ENCODE data around the gene FTO.

Gene FTO

DNA sequence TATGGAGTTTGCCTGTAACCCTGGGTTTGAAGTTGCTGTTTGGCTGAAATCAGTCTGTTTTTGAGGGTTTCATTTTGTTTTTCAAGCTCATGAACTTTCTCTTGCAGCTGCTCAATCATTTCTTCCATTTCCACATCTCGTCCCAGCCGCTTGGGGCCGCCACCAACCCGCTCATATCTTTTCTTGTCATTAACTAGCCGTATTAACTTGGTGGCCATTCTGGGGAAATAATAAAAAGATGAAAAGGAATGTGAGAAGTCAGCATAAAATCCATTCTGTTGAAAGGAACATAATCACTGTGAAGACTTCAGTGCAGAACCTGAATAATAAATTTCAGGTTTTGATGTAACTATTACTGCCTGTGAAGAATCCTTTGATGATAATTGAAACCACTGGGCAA lies 11.8 kb upstream of the FTO start:
- no peak for TF ChIP-seq POLR2AphosphoS5 (IDR thresholded peaks at IDR 0.05; ENCODE audit: low read depth, low read length)
- TF ChIP-seq, protein P1, sequence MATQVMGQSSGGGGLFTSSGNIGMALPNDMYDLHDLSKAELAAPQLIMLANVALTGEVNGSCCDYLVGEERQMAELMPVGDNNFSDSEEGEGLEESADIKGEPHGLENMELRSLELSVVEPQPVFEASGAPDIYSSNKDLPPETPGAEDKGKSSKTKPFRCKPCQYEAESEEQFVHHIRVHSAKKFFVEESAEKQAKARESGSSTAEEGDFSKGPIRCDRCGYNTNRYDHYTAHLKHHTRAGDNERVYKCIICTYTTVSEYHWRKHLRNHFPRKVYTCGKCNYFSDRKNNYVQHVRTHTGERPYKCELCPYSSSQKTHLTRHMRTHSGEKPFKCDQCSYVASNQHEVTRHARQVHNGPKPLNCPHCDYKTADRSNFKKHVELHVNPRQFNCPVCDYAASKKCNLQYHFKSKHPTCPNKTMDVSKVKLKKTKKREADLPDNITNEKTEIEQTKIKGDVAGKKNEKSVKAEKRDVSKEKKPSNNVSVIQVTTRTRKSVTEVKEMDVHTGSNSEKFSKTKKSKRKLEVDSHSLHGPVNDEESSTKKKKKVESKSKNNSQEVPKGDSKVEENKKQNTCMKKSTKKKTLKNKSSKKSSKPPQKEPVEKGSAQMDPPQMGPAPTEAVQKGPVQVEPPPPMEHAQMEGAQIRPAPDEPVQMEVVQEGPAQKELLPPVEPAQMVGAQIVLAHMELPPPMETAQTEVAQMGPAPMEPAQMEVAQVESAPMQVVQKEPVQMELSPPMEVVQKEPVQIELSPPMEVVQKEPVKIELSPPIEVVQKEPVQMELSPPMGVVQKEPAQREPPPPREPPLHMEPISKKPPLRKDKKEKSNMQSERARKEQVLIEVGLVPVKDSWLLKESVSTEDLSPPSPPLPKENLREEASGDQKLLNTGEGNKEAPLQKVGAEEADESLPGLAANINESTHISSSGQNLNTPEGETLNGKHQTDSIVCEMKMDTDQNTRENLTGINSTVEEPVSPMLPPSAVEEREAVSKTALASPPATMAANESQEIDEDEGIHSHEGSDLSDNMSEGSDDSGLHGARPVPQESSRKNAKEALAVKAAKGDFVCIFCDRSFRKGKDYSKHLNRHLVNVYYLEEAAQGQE (IDR thresholded peaks at IDR 0.05; ENCODE audit: insufficient read depth in 1 of 2, low read depth in 2 of 2, low read length in 2 of 2) = no peak
- no peak for TF ChIP-seq TAF1 (IDR thresholded peaks at IDR 0.05; ENCODE audit: borderline replicate concordance, insufficient read depth, low read length)
- no peak for TF ChIP-seq SIN3A (IDR thresholded peaks at IDR 0.05; ENCODE audit: borderline replicate concordance, insufficient read depth, low read length)
- TF ChIP-seq FOXP2 (optimal IDR thresholded peaks at IDR 0.05; ENCODE audit: borderline replicate concordance, extremely low read depth, extremely low read length, insufficient read depth) = no peak

DNA sequence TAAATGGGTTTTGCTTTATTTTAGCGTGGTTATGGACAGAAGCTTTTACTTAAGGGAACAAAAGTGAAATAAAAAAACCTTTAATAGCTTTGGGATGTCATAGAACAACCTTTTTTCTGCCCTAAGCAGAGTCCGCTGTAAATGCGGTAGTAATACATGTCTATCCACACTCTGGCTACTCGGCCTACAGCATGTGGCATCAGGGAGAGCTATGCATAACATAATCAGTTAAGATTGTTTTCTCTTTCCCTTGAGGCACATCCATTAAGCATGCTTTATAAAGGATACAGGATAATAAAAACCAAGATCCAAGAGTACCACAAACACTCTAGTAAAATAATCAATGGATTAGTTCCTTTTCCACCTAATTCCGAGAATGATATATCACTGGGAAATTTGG lies 10.6 kb upstream of the FTO start:
- TF ChIP-seq SIN3A (IDR thresholded peaks at IDR 0.05; ENCODE audit: borderline replicate concordance, insufficient read depth, low read length) = no peak
- TF ChIP-seq, protein P1 (IDR thresholded peaks at IDR 0.05; ENCODE audit: insufficient read depth in 1 of 2, low read depth in 2 of 2, low read length in 2 of 2) = no peak
- no peak for TF ChIP-seq FOXP2 (optimal IDR thresholded peaks at IDR 0.05; ENCODE audit: borderline replicate concordance, extremely low read depth, extremely low read length, insufficient read depth)
- TF ChIP-seq TAF1 (IDR thresholded peaks at IDR 0.05; ENCODE audit: borderline replicate concordance, insufficient read depth, low read length) = no peak
- no peak for TF ChIP-seq POLR2AphosphoS5 (IDR thresholded peaks at IDR 0.05; ENCODE audit: low read depth, low read length)

DNA sequence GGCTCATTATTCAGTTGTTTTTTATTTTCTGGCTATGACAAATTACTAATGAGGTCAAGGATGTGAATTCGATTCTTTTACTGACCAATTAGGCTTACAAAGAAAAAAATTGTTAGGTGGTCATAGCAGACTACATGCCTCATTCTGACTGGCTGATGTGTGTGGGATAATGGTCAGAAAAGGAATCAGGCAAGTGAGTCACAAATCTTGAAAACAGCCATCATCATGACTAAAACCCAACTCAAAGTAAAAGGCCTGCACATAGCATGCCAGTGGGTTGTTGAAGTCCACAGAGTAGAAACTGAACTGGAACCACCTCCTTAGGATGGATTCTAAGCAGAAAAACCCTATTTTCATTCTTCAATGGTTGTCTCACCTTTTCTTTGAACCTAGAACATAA lies 8.9 kb upstream of the FTO start:
- TF ChIP-seq TAF1 (IDR thresholded peaks at IDR 0.05; ENCODE audit: borderline replicate concordance, insufficient read depth, low read length) (no peak), POLR2AphosphoS5 (IDR thresholded peaks at IDR 0.05; ENCODE audit: low read depth, low read length) (no peak), SIN3A (IDR thresholded peaks at IDR 0.05; ENCODE audit: borderline replicate concordance, insufficient read depth, low read length) (no peak), FOXP2 (optimal IDR thresholded peaks at IDR 0.05; ENCODE audit: borderline replicate concordance, extremely low read depth, extremely low read length, insufficient read depth) (no peak)
- TF ChIP-seq, protein P1 (IDR thresholded peaks at IDR 0.05; ENCODE audit: insufficient read depth in 1 of 2, low read depth in 2 of 2, low read length in 2 of 2) = no peak

DNA sequence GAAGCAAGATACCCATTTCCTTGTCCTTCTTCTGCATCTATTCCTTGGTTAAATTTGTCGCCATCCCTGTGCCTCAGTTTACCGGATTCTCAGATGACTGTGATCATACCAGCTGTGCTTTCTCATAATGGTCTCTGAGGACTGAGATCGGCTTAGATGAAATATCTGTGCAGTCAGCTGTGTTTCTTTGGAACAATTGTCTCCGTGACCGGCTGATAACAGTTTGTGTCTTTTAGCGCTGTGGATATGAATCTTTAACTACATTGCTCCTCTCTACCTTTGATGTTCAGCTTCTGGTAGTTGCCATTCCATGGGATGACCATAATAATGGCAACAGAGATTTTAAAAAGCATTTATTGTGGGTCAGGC lies 473 bp downstream of the FTO start:
- TF ChIP-seq TAF1 (IDR thresholded peaks at IDR 0.05; ENCODE audit: borderline replicate concordance, insufficient read depth, low read length) (no peak), SIN3A (IDR thresholded peaks at IDR 0.05; ENCODE audit: borderline replicate concordance, insufficient read depth, low read length) (no peak), FOXP2 (optimal IDR thresholded peaks at IDR 0.05; ENCODE audit: borderline replicate concordance, extremely low read depth, extremely low read length, insufficient read depth) (no peak), POLR2AphosphoS5 (IDR thresholded peaks at IDR 0.05; ENCODE audit: low read depth, low read length) (no peak)
- TF ChIP-seq, protein P1 (IDR thresholded peaks at IDR 0.05; ENCODE audit: insufficient read depth in 1 of 2, low read depth in 2 of 2, low read length in 2 of 2) = no peak

DNA sequence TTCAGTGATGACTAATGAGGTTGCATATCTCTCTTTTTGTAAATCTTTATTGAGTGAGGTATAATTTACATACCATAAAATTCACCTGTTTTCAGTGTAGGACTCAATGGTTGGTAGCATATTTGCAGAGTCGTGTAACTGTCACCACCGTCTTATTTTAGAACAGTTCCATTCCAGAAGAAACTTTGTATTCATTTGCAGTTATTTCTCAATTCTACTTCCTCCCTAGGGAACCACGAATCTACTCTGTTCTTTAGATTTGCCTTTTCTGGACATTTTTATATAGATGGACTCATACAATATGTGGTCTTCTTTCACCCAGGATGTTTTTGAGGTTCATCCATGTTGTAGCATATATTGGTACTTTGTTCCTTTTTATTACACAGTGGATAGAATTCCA lies 3.7 kb downstream of the FTO start:
- no peak for TF ChIP-seq TAF1 (IDR thresholded peaks at IDR 0.05; ENCODE audit: borderline replicate concordance, insufficient read depth, low read length)
- TF ChIP-seq, protein P1 (IDR thresholded peaks at IDR 0.05; ENCODE audit: insufficient read depth in 1 of 2, low read depth in 2 of 2, low read length in 2 of 2) = no peak
- TF ChIP-seq FOXP2 (optimal IDR thresholded peaks at IDR 0.05; ENCODE audit: borderline replicate concordance, extremely low read depth, extremely low read length, insufficient read depth) = no peak
- no peak for TF ChIP-seq SIN3A (IDR thresholded peaks at IDR 0.05; ENCODE audit: borderline replicate concordance, insufficient read depth, low read length)
- TF ChIP-seq POLR2AphosphoS5 (IDR thresholded peaks at IDR 0.05; ENCODE audit: low read depth, low read length) = no peak

All from PFSK-1 (cell line).